Astrocyte (in vitro differentiated cells and primary cell): ENCODE measurements around the gene UNC79. TPM values are rescaled to one million over a fixed set of nuclear protein-coding genes. Genes with fewer than 3 reads are reported as not detected.

Experiments
- DNase-seq: peaks from one replicate; pipeline ENCODE4 v3.0.0-alpha.2; 2010; ENCODE audit warnings: low read depth
- FAIRE-seq: peaks from 2 replicates; lab custom pipeline; 2011; peaks lifted over from hg19 to GRCh38; lab: Jason Lieb, UNC
- H2AFZ ChIP-seq: 2 replicates; pipeline ENCODE4 v1.6.0; 2012; ENCODE audit warnings: low read depth, low read length, inconsistent platforms
- H3K27ac ChIP-seq: 2 replicates; pipeline ENCODE4 v1.5.1; 2011; ENCODE audit warnings: low read depth, low read length, inconsistent platforms
- H3K27me3 ChIP-seq: 2 replicates; pipeline ENCODE4 v1.6.0; 2011; ENCODE audit warnings: low read length, inconsistent platforms; ENCODE audit not compliant: insufficient read depth
- H3K36me3 ChIP-seq: 2 replicates; pipeline ENCODE4 v1.5.1; 2011; ENCODE audit warnings: low read length, inconsistent platforms; ENCODE audit not compliant: insufficient read depth
- H3K4me1 ChIP-seq: 2 replicates; pipeline ENCODE4 v1.5.1; 2011; ENCODE audit warnings: low read length, inconsistent platforms; ENCODE audit not compliant: insufficient read depth
- H3K4me2 ChIP-seq: 2 replicates; pipeline ENCODE4 v1.6.0; 2012; ENCODE audit warnings: low read length, inconsistent platforms
- H3K4me3 ChIP-seq: 2 replicates; pipeline ENCODE4 v1.5.1; 2011; ENCODE audit warnings: low read depth, mild to moderate bottlenecking, low read length, inconsistent platforms; ENCODE audit not compliant: insufficient read depth
- H3K79me2 ChIP-seq: 2 replicates; pipeline ENCODE4 v1.6.0; 2012; ENCODE audit warnings: mild to moderate bottlenecking, low read length, inconsistent platforms; ENCODE audit not compliant: insufficient read depth
- H3K9ac ChIP-seq: 2 replicates; pipeline ENCODE4 v1.6.0; 2012; ENCODE audit warnings: mild to moderate bottlenecking, low read length, inconsistent platforms
- H3K9me3 ChIP-seq: 2 replicates; pipeline ENCODE4 v1.5.1; 2012; ENCODE audit warnings: low read depth, mild to moderate bottlenecking, low read length, inconsistent platforms; ENCODE audit not compliant: insufficient read depth
- H4K20me1 ChIP-seq: 2 replicates; pipeline ENCODE4 v1.6.0; 2012; ENCODE audit warnings: low read length, inconsistent platforms; ENCODE audit not compliant: insufficient read depth
- H3K27ac Mint-ChIP-seq: one replicate; pipeline ENCODE4 v1.8.0; 2021; ENCODE audit warnings: mild to moderate bottlenecking, mixed read lengths; ENCODE audit not compliant: unreplicated experiment
- H3K27me3 Mint-ChIP-seq: one replicate; pipeline ENCODE4 v1.8.0; 2021; ENCODE audit warnings: low read depth, mixed read lengths; ENCODE audit not compliant: unreplicated experiment
- H3K36me3 Mint-ChIP-seq: one replicate; pipeline ENCODE4 v1.8.0; 2021; ENCODE audit warnings: low read depth, mixed read lengths; ENCODE audit not compliant: unreplicated experiment
- H3K4me1 Mint-ChIP-seq: one replicate; pipeline ENCODE4 v1.8.0; 2021; ENCODE audit warnings: low read depth, mixed read lengths; ENCODE audit not compliant: unreplicated experiment
- H3K4me3 Mint-ChIP-seq: one replicate; pipeline ENCODE4 v1.8.0; 2021; ENCODE audit warnings: mild to moderate bottlenecking, moderate library complexity, mixed read lengths; ENCODE audit not compliant: unreplicated experiment
- H3K9me3 Mint-ChIP-seq: one replicate; pipeline ENCODE4 v1.8.0; 2021; ENCODE audit warnings: mild to moderate bottlenecking, mixed read lengths; ENCODE audit not compliant: unreplicated experiment
- EZH2 ChIP-seq: IDR thresholded peaks from 2 replicates; pipeline ENCODE4 v1.6.1; 2012; ENCODE audit warnings: mild to moderate bottlenecking, low read length, inconsistent platforms; ENCODE audit not compliant: insufficient read depth
- total RNA-seq: library from RNA; stranded (reverse); gene quantifications from 2 replicates; pipeline ENCODE4 v1.2.1, GENCODE V29; 2021
- TF ChIP-seq, protein P1 (sequence below): IDR thresholded peaks from 2 replicates; pipeline ENCODE4 v1.5.1; 2011; ENCODE audit warnings: low read depth, mild to moderate bottlenecking, inconsistent platforms, low read length, moderate library complexity; ENCODE audit not compliant: insufficient read depth

UNC79 gene
- total RNA-seq, 1 donor from 2014 or later: 0.66 TPM

GRCh38 chr14:93456356-93456755, 25.6 kb downstream of the UNC79 start:
- Histone ChIP-seq H2AFZ (no peak overlapping the region), H3K4me3 (no peak overlapping the region), H3K27me3 (no peaks in the 10 kb centered on the region), H3K4me1 (no peaks in the 10 kb centered on the region), H3K27ac (no peak overlapping the region), H4K20me1 (no peaks in the 10 kb centered on the region), H3K36me3 (no peaks in the 10 kb centered on the region), H3K79me2 (no peaks in the 10 kb centered on the region), H3K4me2 (no peak overlapping the region), H3K9me3 (no peaks in the 10 kb centered on the region), H3K9ac (no peak overlapping the region)
- Mint-ChIP-seq H3K9me3 (no peaks in the 10 kb centered on the region), H3K27me3 (no peaks in the 10 kb centered on the region), H3K27ac (no peak overlapping the region), H3K4me1 (no peaks in the 10 kb centered on the region), H3K4me3 (no peak overlapping the region), H3K36me3 (no peaks in the 10 kb centered on the region)
- FAIRE-seq: no peak
- no peak for DNase-seq
- TF ChIP-seq EZH2: no peak
- TF ChIP-seq, protein P1, sequence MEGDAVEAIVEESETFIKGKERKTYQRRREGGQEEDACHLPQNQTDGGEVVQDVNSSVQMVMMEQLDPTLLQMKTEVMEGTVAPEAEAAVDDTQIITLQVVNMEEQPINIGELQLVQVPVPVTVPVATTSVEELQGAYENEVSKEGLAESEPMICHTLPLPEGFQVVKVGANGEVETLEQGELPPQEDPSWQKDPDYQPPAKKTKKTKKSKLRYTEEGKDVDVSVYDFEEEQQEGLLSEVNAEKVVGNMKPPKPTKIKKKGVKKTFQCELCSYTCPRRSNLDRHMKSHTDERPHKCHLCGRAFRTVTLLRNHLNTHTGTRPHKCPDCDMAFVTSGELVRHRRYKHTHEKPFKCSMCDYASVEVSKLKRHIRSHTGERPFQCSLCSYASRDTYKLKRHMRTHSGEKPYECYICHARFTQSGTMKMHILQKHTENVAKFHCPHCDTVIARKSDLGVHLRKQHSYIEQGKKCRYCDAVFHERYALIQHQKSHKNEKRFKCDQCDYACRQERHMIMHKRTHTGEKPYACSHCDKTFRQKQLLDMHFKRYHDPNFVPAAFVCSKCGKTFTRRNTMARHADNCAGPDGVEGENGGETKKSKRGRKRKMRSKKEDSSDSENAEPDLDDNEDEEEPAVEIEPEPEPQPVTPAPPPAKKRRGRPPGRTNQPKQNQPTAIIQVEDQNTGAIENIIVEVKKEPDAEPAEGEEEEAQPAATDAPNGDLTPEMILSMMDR: no peak

GRCh38 chr14:93458234-93458633, 27.5 kb downstream of the UNC79 start:
- H3K36me3 Mint-ChIP-seq: no peaks in the 10 kb centered on the region
- no peak overlapping the region for H2AFZ ChIP-seq
- no peak overlapping the region for H3K9ac ChIP-seq
- H3K27me3 Mint-ChIP-seq: no peaks in the 10 kb centered on the region
- H3K36me3 ChIP-seq: no peaks in the 10 kb centered on the region
- no peak overlapping the region for H3K4me3 Mint-ChIP-seq
- no peaks in the 10 kb centered on the region for H3K9me3 ChIP-seq
- no peak overlapping the region for H3K27ac ChIP-seq
- H3K4me3 ChIP-seq: no peak overlapping the region
- H3K9me3 Mint-ChIP-seq: no peaks in the 10 kb centered on the region
- H4K20me1 ChIP-seq: no peaks in the 10 kb centered on the region
- H3K79me2 ChIP-seq: no peaks in the 10 kb centered on the region
- no peaks in the 10 kb centered on the region for H3K27me3 ChIP-seq
- FAIRE-seq (no peak), DNase-seq (no peak)
- TF ChIP-seq, protein P1: no peak
- no peak for TF ChIP-seq EZH2
- H3K4me2 ChIP-seq: no peak overlapping the region
- no peaks in the 10 kb centered on the region for H3K4me1 ChIP-seq
- H3K27ac Mint-ChIP-seq: no peak overlapping the region
- no peaks in the 10 kb centered on the region for H3K4me1 Mint-ChIP-seq

DNA sequence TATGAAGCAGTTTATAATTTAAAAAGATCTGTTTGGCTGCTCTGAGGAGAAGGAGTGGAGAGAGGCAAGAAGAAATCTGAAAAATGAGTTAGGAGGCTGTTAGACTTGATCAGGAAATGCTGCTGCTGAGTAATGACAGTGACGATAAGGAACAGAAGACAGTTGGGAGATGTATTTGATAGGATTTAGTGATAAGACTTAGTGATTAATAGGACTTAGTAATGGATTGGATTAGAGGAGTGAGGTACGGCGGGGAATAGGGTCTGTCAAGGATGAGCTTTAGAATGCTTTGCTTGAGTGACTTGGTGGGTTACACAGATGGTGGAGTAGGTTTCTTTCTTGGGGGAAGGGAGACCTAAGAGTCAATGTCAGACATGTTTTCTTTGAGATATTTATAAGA, 31.7 kb downstream of the UNC79 start:
- no peak overlapping the region for H3K9ac ChIP-seq
- DNase-seq: no peak
- H2AFZ ChIP-seq: no peak overlapping the region
- H3K79me2 ChIP-seq: no peaks in the 10 kb centered on the region
- H3K36me3 ChIP-seq: no peaks in the 10 kb centered on the region
- no peak overlapping the region for H3K4me2 ChIP-seq
- no peak overlapping the region for H3K4me3 ChIP-seq
- no peaks in the 10 kb centered on the region for H3K36me3 Mint-ChIP-seq
- H3K9me3 Mint-ChIP-seq: no peaks in the 10 kb centered on the region
- TF ChIP-seq EZH2: no peak
- TF ChIP-seq, protein P1: no peak
- H3K9me3 ChIP-seq: no peaks in the 10 kb centered on the region
- no peak overlapping the region for H3K4me3 Mint-ChIP-seq
- H3K27me3 ChIP-seq: no peaks in the 10 kb centered on the region
- no peak overlapping the region for H3K27ac ChIP-seq
- H3K27me3 Mint-ChIP-seq: no peaks in the 10 kb centered on the region
- no peak overlapping the region for H3K27ac Mint-ChIP-seq
- FAIRE-seq: no peak
- H4K20me1 ChIP-seq: no peaks in the 10 kb centered on the region
- H3K4me1 Mint-ChIP-seq: no peaks in the 10 kb centered on the region
- H3K4me1 ChIP-seq: no peaks in the 10 kb centered on the region
